CD1c-positive myeloid dendritic cell (primary cell): ENCODE results near the gene FGGY.

ENCODE experiments used
- DNase-seq: peaks from one replicate; pipeline ENCODE4 v3.0.0-alpha.2; 2016; ENCODE audit errors: extremely low spot score

Gene FGGY

GRCh38 chr1:59678493-59679228, 381.8 kb downstream of the FGGY start:
- peak; percentile 52 for DNase-seq

DNA sequence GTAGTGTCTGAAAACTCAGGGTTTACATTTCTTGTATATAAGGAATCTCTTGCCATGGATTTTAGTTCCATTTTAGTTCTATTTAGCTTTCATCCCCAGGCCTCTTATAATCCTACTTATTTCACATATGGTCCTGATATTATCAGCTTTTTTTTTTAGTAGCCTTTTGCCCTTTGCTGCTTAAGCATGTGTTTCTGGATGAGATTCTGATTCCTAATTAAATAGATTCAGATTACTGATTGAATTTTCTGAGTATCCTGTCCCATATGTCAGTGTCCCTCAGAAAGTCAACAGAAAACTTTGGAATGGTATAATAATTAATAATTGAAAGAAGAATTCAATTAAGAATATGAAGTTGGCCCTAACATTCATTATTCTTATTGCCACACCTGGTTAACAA, 383.1 kb downstream of the FGGY start:
- no peak for DNase-seq

DNA sequence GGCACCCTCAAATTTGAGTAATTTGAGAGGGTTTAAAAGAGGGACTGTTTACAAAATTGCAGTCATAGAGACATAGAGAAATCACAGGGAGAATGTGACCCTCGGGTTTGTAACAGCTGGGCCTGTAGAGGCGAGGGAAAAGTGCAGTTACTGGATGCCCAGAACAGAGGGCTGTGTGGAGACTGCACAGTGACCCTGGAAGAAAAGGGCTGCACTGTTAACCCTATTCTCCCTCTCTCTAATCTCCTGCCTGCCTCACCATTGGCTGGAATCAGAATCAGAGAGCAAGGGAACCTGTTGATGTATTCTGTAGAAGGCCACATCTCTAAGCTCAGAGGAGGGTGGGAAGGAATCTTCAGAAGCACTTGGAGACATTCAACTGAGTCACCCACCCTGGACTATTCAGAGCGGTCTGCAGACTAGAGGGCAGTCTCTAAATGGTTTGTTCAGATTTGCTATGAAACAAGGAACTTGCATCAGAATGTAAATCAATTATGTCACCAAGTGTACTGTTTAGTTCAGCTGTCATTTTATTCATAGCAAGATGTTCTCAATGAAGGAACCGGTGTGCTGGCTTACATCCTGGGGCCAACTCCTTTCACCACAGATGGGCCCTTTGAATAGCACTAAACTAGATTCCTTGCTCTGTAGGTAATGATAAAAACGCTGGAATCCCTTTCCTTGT, 385.6 kb downstream of the FGGY start:
- peak; percentile 53 for DNase-seq

- no peak for DNase-seq
These were observed 386.3 kb downstream of the FGGY start for GRCh38 chr1:59683197-59683596.

GRCh38 chr1:59684698-59685097, 387.8 kb downstream of the FGGY start:
- no peak for DNase-seq

DNA sequence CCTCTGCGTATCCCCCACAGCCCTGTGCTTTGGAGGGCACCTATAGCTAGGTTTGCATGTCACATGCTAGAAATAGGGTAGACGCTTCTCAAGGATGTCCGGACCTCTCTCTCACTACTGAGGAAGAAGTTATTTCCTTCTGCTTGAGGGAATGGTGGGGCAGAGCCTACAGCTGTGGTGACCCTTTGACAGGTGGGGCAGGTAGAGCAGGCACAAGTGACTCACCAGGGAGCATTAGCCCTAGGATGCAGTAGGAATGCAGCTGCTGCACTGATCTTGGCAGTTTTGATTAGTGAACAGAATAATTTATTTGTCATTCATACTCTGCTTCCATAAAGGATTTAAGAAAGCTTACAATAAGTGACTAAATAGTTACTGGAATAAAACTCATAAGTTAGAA, 388.2 kb downstream of the FGGY start:
- no peak for DNase-seq

DNA sequence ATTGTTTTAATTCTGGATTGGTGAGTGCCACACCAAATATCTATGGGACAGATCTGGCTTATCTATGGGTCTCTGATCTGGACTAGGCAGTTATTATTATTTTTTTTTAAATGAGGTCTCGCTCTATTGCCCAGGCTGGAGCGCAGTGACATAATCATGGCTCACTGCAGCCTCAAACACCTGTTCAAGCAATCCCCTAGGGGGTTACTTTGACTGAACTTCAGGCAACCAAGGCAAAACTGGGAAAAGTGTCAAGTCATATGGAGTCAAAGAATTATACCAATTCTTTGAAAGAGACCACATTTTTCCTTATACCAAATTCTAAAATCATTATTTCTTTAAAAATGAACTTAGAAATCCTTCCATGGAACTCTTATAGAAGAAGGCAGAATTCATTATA, 388.8 kb downstream of the FGGY start:
- DNase-seq: no peak

DNA sequence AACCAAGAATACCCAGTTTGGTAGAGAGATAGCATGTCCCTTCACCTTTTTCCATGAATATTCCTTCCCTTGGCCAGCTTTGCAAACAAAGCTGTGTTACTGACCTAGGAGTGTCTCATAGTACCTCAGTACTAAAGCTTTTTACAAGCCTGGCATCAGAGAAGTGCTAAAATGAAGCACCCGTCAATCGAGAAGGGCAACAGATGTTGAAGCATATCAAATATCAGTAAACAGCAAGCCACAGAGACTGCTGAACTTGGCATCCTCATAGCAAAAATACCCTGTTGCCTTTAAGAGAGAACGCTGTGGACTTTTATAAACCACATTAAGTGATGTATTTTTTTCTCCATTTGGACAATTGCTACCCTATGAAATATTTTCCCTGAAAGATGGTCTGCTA, 389.3 kb downstream of the FGGY start:
- DNase-seq: no peak

DNA sequence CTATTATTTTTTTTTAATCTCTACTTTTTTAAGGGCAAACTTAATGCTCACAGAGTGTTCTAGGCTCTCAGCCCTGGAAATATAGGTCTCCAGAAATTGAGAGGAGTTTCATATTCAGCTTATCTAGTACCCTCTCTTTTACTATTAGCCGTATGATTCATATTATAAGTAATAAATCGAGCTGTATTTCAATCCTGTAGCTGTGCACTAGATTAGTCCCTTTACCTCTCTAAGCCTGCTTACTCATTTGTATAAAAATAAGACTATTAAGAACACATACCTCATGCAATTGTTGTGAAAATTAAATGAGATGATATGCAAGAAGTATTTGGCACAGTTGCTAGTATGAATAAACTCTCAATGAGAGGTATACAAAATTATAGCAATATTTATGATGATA, 389.7 kb downstream of the FGGY start:
- no peak for DNase-seq

- no peak for DNase-seq
These were observed 390.2 kb downstream of the FGGY start for GRCh38 chr1:59687081-59687480.

DNA sequence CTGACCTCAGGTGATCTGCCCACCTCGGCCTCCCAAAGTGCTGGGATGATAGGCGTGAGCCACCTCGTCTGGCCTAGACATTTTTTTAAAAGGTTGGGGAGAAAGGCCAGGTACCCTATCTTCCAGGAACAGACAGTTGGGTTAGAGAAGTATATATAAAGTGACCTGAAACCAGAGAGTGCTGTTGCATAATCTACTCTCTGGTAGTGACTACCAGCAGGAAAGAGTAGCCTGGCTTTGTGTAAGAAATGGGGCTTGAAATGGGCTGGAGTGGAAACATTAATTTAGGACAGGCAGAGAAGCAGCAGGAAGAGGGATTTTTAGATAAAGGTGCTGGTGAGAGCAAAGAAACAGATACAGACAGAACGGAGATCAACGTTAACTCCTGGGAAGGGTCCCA, 392.1 kb downstream of the FGGY start:
- no peak for DNase-seq

GRCh38 chr1:59689730-59690129, 392.8 kb downstream of the FGGY start:
- no peak for DNase-seq

DNA sequence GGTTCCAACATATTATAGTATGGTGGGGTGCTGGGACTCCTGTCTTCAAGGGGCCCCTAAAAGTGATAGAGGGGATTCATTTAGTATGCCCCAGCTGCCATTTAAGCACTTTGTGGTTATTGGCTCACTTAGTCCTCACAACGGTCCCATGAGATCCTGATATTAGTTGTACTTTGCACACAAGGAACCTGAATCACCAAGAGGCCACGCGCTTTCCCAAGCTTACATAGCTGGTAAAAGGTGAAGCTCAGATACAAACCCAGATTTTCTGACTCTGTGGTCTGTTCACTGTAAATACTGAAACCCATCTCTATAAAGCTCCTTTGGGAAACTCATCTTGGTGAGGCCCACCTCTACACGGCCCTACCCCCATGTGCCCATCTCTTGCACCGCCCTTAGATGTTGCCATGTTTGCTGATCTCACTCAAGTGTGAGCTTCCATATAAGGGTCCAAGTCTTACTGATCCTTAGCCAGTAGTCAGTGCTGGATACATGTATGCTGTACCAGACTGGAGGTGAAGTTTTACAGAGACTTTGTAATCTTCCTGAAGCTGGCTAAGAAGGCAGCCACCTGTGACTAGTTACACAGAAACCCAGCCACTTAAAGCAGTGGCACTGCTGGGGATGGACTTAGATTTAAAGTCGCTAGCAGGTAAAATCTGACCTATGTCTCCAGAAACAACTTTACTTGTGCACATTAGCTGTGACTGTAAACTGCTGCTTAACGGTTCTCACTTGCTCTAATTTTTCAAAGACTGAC, 393.5 kb downstream of the FGGY start:
- DNase-seq: no peak

DNA sequence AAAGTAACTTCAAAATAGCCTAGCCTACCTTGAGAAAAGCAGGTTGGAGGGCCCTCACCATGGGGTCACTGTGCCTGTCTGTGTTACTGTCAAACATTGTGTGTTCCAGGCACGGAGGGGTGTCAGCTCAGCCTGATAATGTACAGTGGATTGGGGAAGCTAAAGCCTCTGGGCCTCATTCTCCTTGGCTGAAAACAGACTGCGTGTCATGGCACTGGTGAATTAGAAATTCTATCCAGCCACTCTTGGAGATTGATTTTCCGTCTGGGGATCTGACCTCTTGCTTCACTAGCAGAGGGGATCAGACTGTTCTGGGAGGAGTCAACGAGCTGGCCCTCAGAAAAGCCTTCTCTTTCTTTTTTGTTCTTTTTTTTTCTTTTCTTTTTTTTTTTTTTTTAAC, 394.4 kb downstream of the FGGY start:
- no peak for DNase-seq

DNA sequence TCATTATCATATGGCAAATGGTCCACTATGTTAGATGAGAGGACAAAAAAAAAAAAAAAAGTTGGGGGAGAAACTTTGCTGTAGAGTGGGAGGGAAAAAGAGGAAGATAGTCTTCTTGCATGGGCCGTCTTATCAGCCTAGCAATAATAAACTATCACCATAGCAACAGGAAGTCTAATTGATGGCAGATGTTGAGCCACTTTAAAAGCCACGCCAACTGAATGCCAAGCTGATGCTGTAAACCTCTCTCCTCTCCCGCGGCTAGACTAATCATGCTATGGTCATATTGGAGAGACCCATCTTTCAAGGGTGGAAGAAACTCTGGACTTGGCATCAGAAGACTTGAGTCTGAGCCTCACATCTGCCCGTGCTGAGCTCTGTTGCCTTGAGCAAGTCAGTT, 395.7 kb downstream of the FGGY start:
- DNase-seq: peak; percentile 90

DNA sequence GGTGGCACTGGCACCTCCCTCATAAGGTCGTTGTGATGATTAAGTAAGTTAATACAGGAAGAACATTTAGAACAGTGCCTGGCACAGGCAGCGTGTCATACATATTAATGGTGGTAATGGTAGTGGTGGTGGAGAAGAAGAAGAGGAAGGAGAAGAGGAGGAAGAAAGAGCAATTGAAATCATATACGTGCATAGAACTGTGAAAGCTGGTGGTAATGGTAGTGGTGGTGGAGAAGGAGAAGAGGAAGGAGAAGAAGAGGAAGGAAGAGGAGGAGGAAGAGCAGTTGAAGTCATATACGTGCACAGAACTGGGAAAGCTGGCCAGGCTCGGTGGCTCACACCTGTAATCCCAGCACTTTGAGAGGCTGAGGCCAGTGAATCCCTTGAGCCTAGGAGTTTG, 396.5 kb downstream of the FGGY start:
- peak; percentile 46 for DNase-seq

- no peak for DNase-seq
These were observed 398.4 kb downstream of the FGGY start for GRCh38 chr1:59695252-59695651.

DNA sequence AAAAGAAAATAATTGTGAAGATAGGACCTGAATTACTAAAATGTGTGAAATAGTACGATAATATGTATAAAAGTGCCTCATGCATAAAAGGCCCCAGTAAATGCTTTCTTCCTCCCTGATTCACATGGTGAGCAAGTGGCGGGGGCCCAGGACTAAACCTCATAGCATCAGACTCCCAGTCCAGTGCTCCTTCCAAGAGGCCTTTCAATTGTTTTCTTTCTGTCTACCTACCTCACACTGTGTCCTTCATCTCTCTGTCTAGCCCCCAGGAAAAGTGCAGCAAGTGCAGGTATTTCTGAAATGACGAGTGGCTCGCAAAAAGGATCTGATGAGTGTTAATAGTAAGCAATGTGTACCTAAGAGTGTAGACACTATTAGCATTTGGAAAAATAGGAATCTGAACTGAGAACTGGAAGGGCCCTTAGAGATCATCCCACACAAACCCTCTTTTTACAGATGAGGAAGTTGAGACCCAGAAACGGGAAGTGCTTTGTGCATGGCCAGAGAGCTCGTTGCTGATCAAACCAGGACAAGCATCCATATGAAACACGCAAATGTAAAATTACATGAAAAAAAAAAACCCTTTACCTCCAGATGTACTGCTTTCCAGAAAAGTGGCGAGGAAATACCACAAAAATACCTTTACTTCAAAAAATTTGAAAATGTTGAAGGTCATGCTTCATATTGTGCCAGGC, 399.7 kb downstream of the FGGY start:
- peak; percentile 91 for DNase-seq

GRCh38 chr1:59697150-59697800, 400.4 kb downstream of the FGGY start:
- peak; percentile 44 for DNase-seq

DNA sequence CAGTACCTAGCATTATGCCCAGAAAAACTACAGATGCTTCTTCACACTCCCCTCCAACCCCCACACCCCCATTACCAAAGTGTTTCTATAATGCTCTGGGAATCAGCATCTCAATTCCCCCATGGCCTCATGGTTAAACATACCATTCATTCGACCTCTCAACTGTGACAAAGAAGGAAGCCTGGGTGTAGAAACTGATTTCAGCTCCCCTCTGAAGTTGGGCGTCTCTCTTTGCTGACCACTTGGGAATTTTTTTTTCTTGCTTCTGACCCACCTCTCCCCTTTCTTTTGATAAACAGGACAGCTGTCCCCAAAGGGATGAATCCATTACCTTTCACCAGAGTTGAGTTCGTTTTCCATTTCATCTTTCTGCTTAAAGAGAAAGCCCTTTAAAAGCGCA, 401.5 kb downstream of the FGGY start:
- no peak for DNase-seq

- DNase-seq: peak; percentile 75
These were observed 402.4 kb downstream of the FGGY start for GRCh38 chr1:59699227-59699847.
